ENCODE data around the gene RTTN. TPM values are rescaled to one million over a fixed set of nuclear protein-coding genes. Genes with fewer than 3 reads are reported as not detected.
"Not testable (repeated sequence)": the region's sequence is repeated elsewhere in the genome, so short reads cannot be mapped to it uniquely, and the experiment has no call there.

The RTTN gene
- total and polyA plus RNA-seq, 2 of the 4 experiments (the other 2 are of a cell fraction), result 5.8 to 19.9 TPM

GRCh38 chr18:70107091-70107490 lies 98.4 kb downstream of the RTTN start:
- no peak overlapping the region for H4K91ac ChIP-seq (ENCODE audit: insufficient read depth, low read depth, low read length)
- ChIA-PET POLR2A (ENCODE audit: unreplicated experiment) (interaction anchor here (0.6 kb wide), 1 partner anchor 11 kb away, joined by 4 read pairs; no protein-coding TSS in a partner anchor), CTCF (no interaction called here)
- no peak overlapping the region for H3K56ac ChIP-seq (ENCODE audit: extremely low read depth, insufficient read depth, low read length)
- no peak overlapping the region for H3K18ac ChIP-seq (ENCODE audit: low read depth, low read length)
- no peaks in the 10 kb centered on the region for H3K9me1 ChIP-seq (ENCODE audit: insufficient read depth, low read length)
- H2AFZ ChIP-seq (replicated peaks; ENCODE audit: low read length, poor library complexity), result peak overlapping the region; percentile 57
- H3K9me3 ChIP-seq (ENCODE audit: control insufficient read depth, insufficient read depth, low read length), result no peaks in the 10 kb centered on the region
- H2AK9ac ChIP-seq (replicated peaks; ENCODE audit: low read depth, low read length, poor library complexity), result no peak overlapping the region
- H3K27ac ChIP-seq (ENCODE audit: insufficient read depth, low read length), result no peak overlapping the region
- H4K20me1 ChIP-seq (ENCODE audit: insufficient read depth, low read length), result no peaks in the 10 kb centered on the region
- dilution Hi-C loops (cut with HindIII; ENCODE audit: low sequenced_read_pairs, unreplicated experiment) (no loop called here), in situ Hi-C loops (cut with MboI; ENCODE audit: low sequenced_read_pairs) (no loop called here), intact Hi-C loops (cut with micrococcal nuclease) (no loop called here)
- ATAC-seq (ENCODE audit: low read depth) (no peak), DNase-seq (no peak)
- WGBS, 2 experiments (ENCODE audit: extremely low coverage in 2 of 2, insufficient read length in 1 of 2), result no CpG with 5 or more reads among the region's 6 CpGs
- no peak overlapping the region for H2BK15ac ChIP-seq (ENCODE audit: low read depth, low read length)
- H3K36me3 ChIP-seq (ENCODE audit: control insufficient read depth, insufficient read depth, low read length), result peaks cover 3% of the 10 kb centered on the region
- H3K79me1 ChIP-seq (ENCODE audit: low read depth in 1 of 2, low read length in 2 of 2), result no peaks in the 10 kb centered on the region
- no peak overlapping the region for H4K5ac ChIP-seq (ENCODE audit: low read depth, low read length)
- H3K4me2 ChIP-seq (ENCODE audit: low read depth, low read length), result no peak overlapping the region
- no peak overlapping the region for H2BK5ac ChIP-seq (ENCODE audit: low read depth, low read length, poor library complexity, severe bottlenecking)
- H4K8ac ChIP-seq (ENCODE audit: low read depth in 2 of 2, low read length in 2 of 2), result no peak overlapping the region
- no peak overlapping the region for H3K9ac ChIP-seq (ENCODE audit: low read depth, low read length)
- no peak overlapping the region for H3K23ac ChIP-seq (ENCODE audit: low read depth, low read length)
- no peak for TF ChIP-seq MAFK (IDR thresholded peaks at IDR 0.05; ENCODE audit: low read depth, low read length)
- no peak for TF ChIP-seq RAD21 (IDR thresholded peaks at IDR 0.05; ENCODE audit: low read length)
- TF ChIP-seq CHD1 (IDR thresholded peaks at IDR 0.05; ENCODE audit: low read depth, low read length), result no peak
- TF ChIP-seq NFE2L2 (IDR thresholded peaks at IDR 0.05; ENCODE audit: low read depth, low read length), result no peak
- no peak for TF ChIP-seq BHLHE40 (IDR thresholded peaks at IDR 0.05; ENCODE audit: low read depth, low read length)
- TF ChIP-seq FOS (IDR thresholded peaks at IDR 0.05; ENCODE audit: low read depth, low read length), result no peak
- no peak for TF ChIP-seq RCOR1 (IDR thresholded peaks at IDR 0.05; ENCODE audit: insufficient replicate concordance, low read length)
- no peak for TF ChIP-seq CEBPB (IDR thresholded peaks at IDR 0.05; ENCODE audit: low read depth, low read length)
- H2AK5ac ChIP-seq (ENCODE audit: low read depth, low read length), result no peak overlapping the region
- H3K4me3 ChIP-seq (ENCODE audit: insufficient read depth, low read depth, low read length), result no peak overlapping the region
- H3K4ac ChIP-seq (ENCODE audit: low read depth, low read length), result no peak overlapping the region
- no TSS peak for BruUV-seq (replicated peaks)
- no peak overlapping the region for H3K14ac ChIP-seq (replicated peaks; ENCODE audit: low read depth, low read length)
- no peak overlapping the region for H2BK20ac ChIP-seq (ENCODE audit: low read depth, low read length)
- no peak overlapping the region for H2BK120ac ChIP-seq (ENCODE audit: low read depth, low read length)
- no peaks in the 10 kb centered on the region for H3K4me1 ChIP-seq (ENCODE audit: control insufficient read depth, insufficient read depth, low read length)
- no peaks in the 10 kb centered on the region for H3K27me3 ChIP-seq (ENCODE audit: control insufficient read depth, insufficient read depth, low read length)

DNA sequence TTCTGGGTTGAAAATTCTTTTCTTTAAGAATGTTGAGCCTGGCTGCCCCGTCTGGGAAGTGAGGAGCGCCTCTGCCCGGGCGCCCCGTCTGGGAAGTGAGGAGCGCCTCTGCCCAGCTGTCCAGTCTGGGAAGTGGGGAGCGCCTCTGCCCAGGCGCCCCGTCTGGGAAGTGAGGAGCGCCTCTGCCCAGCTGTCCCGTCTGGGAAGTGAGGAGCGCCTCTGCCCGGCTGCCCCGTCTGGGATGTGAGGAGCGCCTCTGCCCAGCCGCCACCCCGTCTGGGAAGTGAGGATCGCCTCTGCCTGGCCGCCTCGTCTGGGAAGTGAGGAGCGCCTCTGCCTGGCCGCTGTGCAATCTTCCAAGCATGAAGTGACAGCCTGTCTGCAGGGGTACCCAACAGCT lies 102.6 kb downstream of the RTTN start:
- H2AFZ ChIP-seq (replicated peaks; ENCODE audit: low read length, poor library complexity); H4K20me1 ChIP-seq (ENCODE audit: insufficient read depth, low read length); H2AK5ac ChIP-seq (ENCODE audit: low read depth, low read length); H2BK20ac ChIP-seq (ENCODE audit: low read depth, low read length); H3K27me3 ChIP-seq (ENCODE audit: control insufficient read depth, insufficient read depth, low read length); BruUV-seq (replicated peaks); H3K9me1 ChIP-seq (ENCODE audit: insufficient read depth, low read length); H3K18ac ChIP-seq (ENCODE audit: low read depth, low read length); H3K4me2 ChIP-seq (ENCODE audit: low read depth, low read length); H3K4ac ChIP-seq (ENCODE audit: low read depth, low read length); H3K4me1 ChIP-seq (ENCODE audit: control insufficient read depth, insufficient read depth, low read length); H3K79me1 ChIP-seq (ENCODE audit: low read depth in 1 of 2, low read length in 2 of 2); H3K14ac ChIP-seq (replicated peaks; ENCODE audit: low read depth, low read length); POLR2A ChIA-PET (ENCODE audit: unreplicated experiment); intact Hi-C loops (cut with micrococcal nuclease); H3K56ac ChIP-seq (ENCODE audit: extremely low read depth, insufficient read depth, low read length); H4K91ac ChIP-seq (ENCODE audit: insufficient read depth, low read depth, low read length); H2BK5ac ChIP-seq (ENCODE audit: low read depth, low read length, poor library complexity, severe bottlenecking); CTCF ChIA-PET; dilution Hi-C loops (cut with HindIII; ENCODE audit: low sequenced_read_pairs, unreplicated experiment); H2AK9ac ChIP-seq (replicated peaks; ENCODE audit: low read depth, low read length, poor library complexity); H2BK120ac ChIP-seq (ENCODE audit: low read depth, low read length); H2BK15ac ChIP-seq (ENCODE audit: low read depth, low read length); ATAC-seq (ENCODE audit: low read depth); H3K9ac ChIP-seq (ENCODE audit: low read depth, low read length); H4K8ac ChIP-seq (ENCODE audit: low read depth in 2 of 2, low read length in 2 of 2); H3K36me3 ChIP-seq (ENCODE audit: control insufficient read depth, insufficient read depth, low read length); in situ Hi-C loops (cut with MboI; ENCODE audit: low sequenced_read_pairs); H3K23ac ChIP-seq (ENCODE audit: low read depth, low read length); H3K9me3 ChIP-seq (ENCODE audit: control insufficient read depth, insufficient read depth, low read length); DNase-seq; H3K4me3 ChIP-seq (ENCODE audit: insufficient read depth, low read depth, low read length); H4K5ac ChIP-seq (ENCODE audit: low read depth, low read length); H3K27ac ChIP-seq (ENCODE audit: insufficient read depth, low read length): not testable (repeated sequence)
- 100% methylated on average over 8 of the region's 22 CpGs; no CpG with 5 or more reads in 1 of the 2 experiments for WGBS, 2 experiments (ENCODE audit: extremely low coverage in 2 of 2, insufficient read length in 1 of 2)
